BJ (cell line): ENCODE measurements around the gene SAXO2. TPM values are rescaled to one million over a fixed set of nuclear protein-coding genes. Genes with fewer than 3 reads are reported as not detected.
"Not testable (repeated sequence)": the region's sequence is repeated elsewhere in the genome, so short reads cannot be mapped to it uniquely, and the experiment has no call there.

Source experiments
- CTCF ChIA-PET: fragments of 350-600 bp; formaldehyde crosslinking; extraction: SDS; loops from one replicate; lab custom pipeline; 2021; ENCODE audit warnings: antibody characterized with exemption, inconsistent platforms; lab: Yijun Ruan, JAX
- POLR2A ChIA-PET: fragments of 300-600 bp; sonication (Branson Sonifier 250); formaldehyde crosslinking; extraction: SDS; loops from one replicate; lab custom pipeline; 2021; ENCODE audit warnings: antibody characterized with exemption; lab: Charles Lee
- DNase-seq: peaks from one replicate; pipeline ENCODE4 v3.0.0-alpha.2; 2011; ENCODE audit warnings: low read depth
- H3K27me3 ChIP-seq: 2 replicates; pipeline ENCODE4 v1.6.0; 2011; ENCODE audit warnings: low read length; ENCODE audit not compliant: control insufficient read depth, insufficient read depth
- H3K36me3 ChIP-seq: 2 replicates; pipeline ENCODE4 v1.5.1; 2011; ENCODE audit warnings: low read length; ENCODE audit not compliant: control insufficient read depth, insufficient read depth
- H3K4me3 ChIP-seq: 2 replicates; pipeline ENCODE4 v1.5.1; 2011; ENCODE audit warnings: low read depth, mild to moderate bottlenecking, control low read depth, low read length
- polyA plus RNA-seq: library from polyadenylated mRNA; depleted of rRNA; stranded (reverse); fragments of >200 nt; gene quantifications from 2 replicates; pipeline ENCODE4 v1.2.3, GENCODE V29; 2011
- TF ChIP-seq, protein P1 (sequence below): IDR thresholded peaks from 2 replicates; pipeline ENCODE4 v1.5.1; 2011; ENCODE audit warnings: low read depth, mild to moderate bottlenecking, control low read depth, inconsistent platforms, low read length, moderate library complexity; ENCODE audit not compliant: insufficient read depth

Gene SAXO2
- polyA plus RNA-seq, 1 experiment, result 0.49 TPM

DNA sequence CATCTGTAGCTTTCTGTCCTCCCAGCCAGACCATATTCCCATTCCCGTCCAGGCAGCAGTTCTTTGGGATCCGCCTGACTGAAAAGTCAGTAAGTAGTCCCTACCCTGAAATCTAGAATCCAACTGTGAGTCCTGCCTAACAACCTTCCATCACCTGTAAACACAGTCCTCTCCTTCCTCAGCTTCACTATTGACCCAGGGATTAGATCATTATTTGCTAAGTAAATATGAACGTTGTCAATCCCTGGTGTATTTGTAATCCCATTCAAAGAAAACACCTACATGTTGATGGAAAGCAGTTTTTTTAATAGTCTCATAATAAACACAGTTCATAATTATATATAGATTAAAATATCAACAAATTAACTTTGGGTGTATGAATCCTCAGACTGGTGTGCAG is 732 bp downstream of the SAXO2 start:
- no peaks in the 10 kb centered on the region for H3K27me3 ChIP-seq
- peak overlapping the region; percentile 92 for H3K4me3 ChIP-seq
- TF ChIP-seq, protein P1, sequence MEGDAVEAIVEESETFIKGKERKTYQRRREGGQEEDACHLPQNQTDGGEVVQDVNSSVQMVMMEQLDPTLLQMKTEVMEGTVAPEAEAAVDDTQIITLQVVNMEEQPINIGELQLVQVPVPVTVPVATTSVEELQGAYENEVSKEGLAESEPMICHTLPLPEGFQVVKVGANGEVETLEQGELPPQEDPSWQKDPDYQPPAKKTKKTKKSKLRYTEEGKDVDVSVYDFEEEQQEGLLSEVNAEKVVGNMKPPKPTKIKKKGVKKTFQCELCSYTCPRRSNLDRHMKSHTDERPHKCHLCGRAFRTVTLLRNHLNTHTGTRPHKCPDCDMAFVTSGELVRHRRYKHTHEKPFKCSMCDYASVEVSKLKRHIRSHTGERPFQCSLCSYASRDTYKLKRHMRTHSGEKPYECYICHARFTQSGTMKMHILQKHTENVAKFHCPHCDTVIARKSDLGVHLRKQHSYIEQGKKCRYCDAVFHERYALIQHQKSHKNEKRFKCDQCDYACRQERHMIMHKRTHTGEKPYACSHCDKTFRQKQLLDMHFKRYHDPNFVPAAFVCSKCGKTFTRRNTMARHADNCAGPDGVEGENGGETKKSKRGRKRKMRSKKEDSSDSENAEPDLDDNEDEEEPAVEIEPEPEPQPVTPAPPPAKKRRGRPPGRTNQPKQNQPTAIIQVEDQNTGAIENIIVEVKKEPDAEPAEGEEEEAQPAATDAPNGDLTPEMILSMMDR, result no peak
- POLR2A ChIA-PET, result no interaction called here
- H3K36me3 ChIP-seq, result no peaks in the 10 kb centered on the region
- no peak for DNase-seq
- CTCF ChIA-PET, result interaction anchor here (1.4 kb wide), 1 partner anchor 17 kb away, joined by 3 read pairs; no protein-coding TSS in a partner anchor

DNA sequence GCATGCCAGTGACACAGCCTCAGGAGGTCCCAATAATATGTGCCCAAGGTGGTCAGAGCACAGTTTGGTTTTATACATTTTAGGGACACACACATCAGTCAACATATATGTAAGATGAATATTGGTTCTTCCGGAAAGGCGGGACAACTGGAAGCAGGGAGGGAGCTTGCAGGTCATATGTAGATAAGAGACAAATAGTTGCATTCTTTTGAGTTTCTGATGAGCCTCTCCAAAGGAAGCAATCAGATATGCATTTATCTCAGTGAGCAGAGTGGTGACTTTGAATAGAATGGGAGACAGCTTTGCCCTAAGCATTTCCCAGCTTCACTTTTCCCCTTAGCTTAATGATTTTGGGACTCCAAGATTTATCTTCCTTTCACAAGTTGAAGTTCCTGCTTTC is 4.5 kb downstream of the SAXO2 start:
- H3K36me3 ChIP-seq, H3K4me3 ChIP-seq, POLR2A ChIA-PET, H3K27me3 ChIP-seq, DNase-seq, CTCF ChIA-PET: not testable (repeated sequence)

GRCh38 chr15:82268454-82268853 is 5.8 kb downstream of the SAXO2 start:
- not testable (repeated sequence) for H3K36me3 ChIP-seq

GRCh38 chr15:82272154-82272553 is 9.5 kb downstream of the SAXO2 start:
- Histone ChIP-seq H3K27me3 (no peaks in the 10 kb centered on the region), H3K36me3 (no peaks in the 10 kb centered on the region), H3K4me3 (no peak overlapping the region)
- POLR2A ChIA-PET, result no interaction called here
- DNase-seq, result no peak
- CTCF ChIA-PET, result no interaction called here
- TF ChIP-seq, protein P1, result no peak

More at GRCh38 chr15:82268454-82268853, 5.8 kb downstream of the SAXO2 start:
- DNase-seq, H3K4me3 ChIP-seq, H3K27me3 ChIP-seq, CTCF ChIA-PET, POLR2A ChIA-PET: not testable (repeated sequence)

- no peak overlapping the region for H3K4me3 ChIP-seq
- CTCF ChIA-PET, result no interaction called here
- H3K36me3 ChIP-seq, result no peaks in the 10 kb centered on the region
- TF ChIP-seq, protein P1, result no peak
- no peak for DNase-seq
- no peaks in the 10 kb centered on the region for H3K27me3 ChIP-seq
- POLR2A ChIA-PET, result no interaction called here
Measured at GRCh38 chr15:82275410-82275809, 12.8 kb downstream of the SAXO2 start.

DNA sequence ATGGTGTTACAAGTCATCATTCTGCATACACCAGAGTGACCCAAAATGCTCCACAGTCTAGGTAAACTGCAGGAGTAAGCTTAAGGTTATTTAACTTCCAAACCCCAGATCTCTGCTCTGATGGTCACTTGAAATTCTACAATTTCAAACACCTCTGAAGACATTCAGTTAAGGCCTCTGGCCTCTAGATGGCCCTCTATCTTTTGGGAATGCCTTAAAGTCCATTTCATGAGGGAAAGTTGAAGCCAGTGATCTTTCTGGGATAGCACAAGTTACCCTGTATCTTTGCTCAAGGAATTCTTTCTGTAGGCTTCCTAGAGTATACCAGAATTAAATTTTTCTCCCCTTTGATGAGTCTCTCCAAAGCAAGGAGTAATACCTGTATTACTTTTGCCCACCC is 18.7 kb downstream of the SAXO2 start:
- POLR2A ChIA-PET, H3K36me3 ChIP-seq, H3K4me3 ChIP-seq, H3K27me3 ChIP-seq, DNase-seq: not testable (repeated sequence)
- TF ChIP-seq, protein P1, result peak; percentile 33
- CTCF ChIA-PET, result interaction anchor here (1.0 to 1.4 kb wide), 3 partner anchors 11 to 19 kb away, joined by 3 to 4 read pairs (median 3); partner anchors contain the start of genes EFL1 and SAXO2

DNA sequence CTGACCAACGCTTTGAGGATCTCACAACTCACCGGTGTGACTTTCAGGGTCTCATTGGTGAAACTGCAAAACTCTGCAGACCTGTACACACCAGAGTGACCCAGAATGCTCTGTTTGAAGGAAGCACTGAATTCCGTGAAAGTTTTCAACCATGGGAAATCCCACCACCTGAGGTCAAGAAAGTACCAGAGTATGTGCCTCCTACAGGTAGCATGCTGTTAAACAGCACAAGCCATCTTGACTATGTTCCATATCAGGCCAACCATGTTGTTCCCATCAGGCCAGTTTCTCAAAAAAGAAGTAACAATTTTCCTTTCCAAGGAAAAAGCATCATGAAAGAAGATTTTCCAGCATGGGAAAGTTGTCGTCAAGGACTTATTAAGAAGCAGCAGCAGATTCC is 19.8 kb downstream of the SAXO2 start:
- H3K27me3 ChIP-seq, CTCF ChIA-PET, H3K36me3 ChIP-seq, H3K4me3 ChIP-seq, POLR2A ChIA-PET, DNase-seq: not testable (repeated sequence)

GRCh38 chr15:82284381-82284780 is 21.8 kb downstream of the SAXO2 start:
- DNase-seq, H3K36me3 ChIP-seq, CTCF ChIA-PET, POLR2A ChIA-PET, H3K4me3 ChIP-seq, H3K27me3 ChIP-seq: not testable (repeated sequence)

- H3K36me3 ChIP-seq, H3K4me3 ChIP-seq, CTCF ChIA-PET, POLR2A ChIA-PET, H3K27me3 ChIP-seq, DNase-seq: not testable (repeated sequence)
Measured at GRCh38 chr15:82286475-82286874, 23.9 kb downstream of the SAXO2 start.
